Activated CD8-positive, alpha-beta memory T cell treated with anti-CD3 and anti-CD28 coated beads, Interleukin-2, amount 50 U/mL, for 1 hour (primary cell): ENCODE data around the gene SDK2.

Experiments used
- DNase-seq: peaks from one replicate; pipeline ENCODE4 v3.0.0-alpha.2; 2020; ENCODE audit errors: extremely low read depth

SDK2 gene

GRCh38 chr17:73644145-73645049 lies at the start of gene SDK2:
Gene SDK2, minus strand, starts transcription at chr17:73644445. Its CDS starts 357 bp downstream, at chr17:73644088.
- DNase-seq: no peak

DNA sequence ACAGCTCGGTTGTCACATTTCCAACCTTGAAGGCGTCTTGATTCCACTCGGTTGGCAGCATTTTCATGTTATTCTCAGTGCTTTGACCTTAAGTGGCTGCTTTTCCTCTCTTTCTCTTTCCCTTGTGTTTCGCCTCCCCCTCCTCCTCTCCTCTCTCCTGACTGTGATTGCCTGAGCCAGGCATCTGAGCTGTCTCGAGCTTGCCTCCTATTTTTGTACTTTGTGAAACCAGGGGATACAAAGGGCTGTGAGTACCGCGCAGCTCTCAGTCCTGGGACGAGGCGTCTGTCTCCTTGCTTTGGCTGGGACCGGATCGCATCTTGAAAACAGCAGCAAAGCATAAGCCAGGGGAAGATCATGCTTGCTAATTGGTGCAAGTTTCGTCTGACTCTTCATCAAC lies 48.8 kb upstream of the SDK2 start:
- DNase-seq: no peak

- DNase-seq: no peak
These were observed 47.1 kb upstream of the SDK2 start for GRCh38 chr17:73691321-73691766.

- no peak for DNase-seq
These were observed 46.4 kb upstream of the SDK2 start for GRCh38 chr17:73690676-73691075.

DNA sequence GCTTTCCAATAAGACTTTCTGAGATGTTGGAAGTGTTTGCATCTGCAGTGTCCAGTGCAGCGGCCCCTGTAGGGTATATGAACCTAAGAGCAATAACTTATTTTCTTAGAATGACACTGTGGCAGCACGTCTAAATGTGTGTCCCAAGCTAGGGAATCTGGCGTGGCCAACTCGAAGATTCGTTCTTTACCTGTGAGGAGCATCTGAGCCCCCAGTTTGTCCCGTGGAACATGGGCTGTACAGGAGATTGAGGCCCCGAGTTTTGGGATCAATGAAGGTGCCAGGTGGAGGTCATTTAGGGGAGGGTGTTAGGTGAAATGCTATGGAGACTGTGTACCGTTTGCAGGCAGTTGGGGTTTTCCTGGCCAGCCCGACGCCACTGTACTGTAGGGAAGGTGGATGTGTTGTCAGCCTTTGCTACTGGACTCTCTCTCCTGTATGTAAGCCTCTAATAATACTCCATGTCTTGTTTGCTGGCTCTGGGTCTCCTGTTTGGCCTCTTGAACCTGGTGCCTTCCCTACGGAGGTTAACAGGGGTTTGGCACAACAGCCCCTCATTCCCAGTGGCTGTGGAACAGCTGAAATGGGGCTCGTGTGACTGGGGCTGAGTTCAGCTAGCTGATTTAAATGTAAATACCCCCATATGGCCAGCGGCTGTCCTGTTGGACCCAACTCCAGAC lies 45.5 kb upstream of the SDK2 start:
- DNase-seq: no peak

DNA sequence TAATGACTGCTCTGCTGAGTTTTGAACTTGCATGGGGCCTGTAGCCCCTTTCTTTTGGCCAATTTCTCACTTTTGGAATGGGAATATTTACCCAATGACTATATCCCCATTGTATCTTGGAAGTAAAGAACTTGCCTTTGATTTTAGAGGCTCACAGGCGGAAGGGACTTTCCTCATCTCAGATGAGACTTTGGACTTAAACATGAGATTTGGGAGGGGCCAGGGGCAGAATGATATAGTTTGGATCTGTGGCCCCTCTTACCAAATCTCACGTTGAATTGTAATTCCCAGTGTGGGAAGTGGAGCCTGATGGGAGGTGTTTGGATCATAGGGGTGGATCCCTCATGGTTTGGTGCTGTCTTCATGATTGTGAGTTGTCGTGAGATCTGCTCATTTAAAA lies 42.7 kb upstream of the SDK2 start:
- DNase-seq: no peak

GRCh38 chr17:73686126-73686525 lies 41.9 kb upstream of the SDK2 start:
- no peak for DNase-seq

DNA sequence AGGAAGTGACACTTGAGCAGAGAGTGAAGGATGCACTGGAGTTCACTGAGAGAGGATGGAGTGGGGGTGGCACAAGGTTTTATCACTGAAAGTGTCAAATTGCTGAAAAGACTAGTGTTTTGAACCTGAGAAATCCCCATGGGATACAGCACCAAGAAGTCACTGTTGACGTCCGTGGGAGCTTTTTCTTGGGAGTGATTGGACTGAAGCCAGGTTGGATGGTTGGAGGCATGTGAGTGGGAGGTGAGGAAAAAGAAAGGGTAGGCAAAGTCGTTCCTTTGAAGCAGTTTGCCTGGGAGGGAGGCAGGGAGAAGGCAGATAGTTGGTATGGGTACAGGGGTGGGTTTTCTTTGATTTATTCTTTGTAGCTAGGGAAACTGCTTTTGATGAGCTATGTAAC lies 39.9 kb upstream of the SDK2 start:
- no peak for DNase-seq

DNA sequence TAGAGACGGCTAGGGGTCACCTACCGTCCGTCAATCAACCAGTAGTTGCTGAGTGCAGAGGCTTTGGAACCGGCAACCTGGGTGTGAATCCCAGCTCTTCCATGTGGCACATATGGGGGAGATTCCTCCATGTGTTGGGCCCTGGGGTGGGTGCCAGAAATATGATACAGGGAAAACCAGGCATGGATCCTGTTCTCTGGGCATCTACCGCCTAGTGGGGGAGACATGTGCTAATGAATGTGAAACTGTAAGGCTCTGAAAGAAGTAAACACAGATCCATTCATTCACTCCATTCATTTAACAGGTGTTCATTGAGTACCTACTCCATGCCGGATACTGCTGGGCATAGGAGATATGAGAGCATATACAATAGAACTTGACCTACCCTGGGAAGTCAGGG lies 39.5 kb upstream of the SDK2 start:
- no peak for DNase-seq

- DNase-seq: no peak
These were observed 37.7 kb upstream of the SDK2 start for GRCh38 chr17:73681946-73682345.

DNA sequence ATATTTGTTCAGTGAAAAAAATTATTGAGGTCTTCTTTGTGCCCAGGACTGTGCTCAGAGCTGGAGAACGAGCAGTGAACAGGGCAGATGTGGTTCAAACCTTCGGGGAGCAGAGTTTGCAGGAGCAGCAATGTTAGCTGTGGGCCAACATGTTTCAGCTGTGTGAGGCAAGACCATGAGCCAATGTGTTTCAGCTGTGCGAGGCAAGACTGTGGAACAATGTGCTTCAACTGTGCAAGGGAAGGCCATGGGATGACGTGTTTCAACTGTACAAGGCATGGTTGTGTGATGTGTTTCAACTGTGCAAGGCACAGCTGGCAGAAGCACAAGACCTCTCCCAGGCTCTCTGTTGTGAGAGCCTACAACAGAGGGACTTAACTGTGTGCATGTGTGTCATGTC lies 35.2 kb upstream of the SDK2 start:
- no peak for DNase-seq

DNA sequence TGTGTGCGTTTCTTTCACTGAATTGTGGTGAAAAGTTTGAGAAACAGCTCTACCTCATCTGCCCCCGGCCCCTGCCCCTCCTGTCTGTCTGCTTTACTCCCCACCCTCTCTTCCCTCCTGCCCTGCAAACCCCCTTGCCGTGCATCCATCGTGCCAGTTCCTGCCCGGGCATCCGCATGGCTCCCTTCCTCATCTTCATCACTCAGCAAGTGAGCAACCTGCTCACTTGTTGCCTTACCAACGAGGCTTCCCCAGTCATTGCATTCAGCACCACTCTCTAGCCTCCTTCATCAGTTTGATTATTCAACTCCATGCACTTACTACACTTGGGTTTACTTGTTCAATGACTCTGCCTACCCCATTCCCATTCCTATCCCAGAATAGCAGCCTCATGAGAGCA lies 34.8 kb upstream of the SDK2 start:
- no peak for DNase-seq

- no peak for DNase-seq
These were observed 25.5 kb upstream of the SDK2 start for GRCh38 chr17:73669771-73670170.

DNA sequence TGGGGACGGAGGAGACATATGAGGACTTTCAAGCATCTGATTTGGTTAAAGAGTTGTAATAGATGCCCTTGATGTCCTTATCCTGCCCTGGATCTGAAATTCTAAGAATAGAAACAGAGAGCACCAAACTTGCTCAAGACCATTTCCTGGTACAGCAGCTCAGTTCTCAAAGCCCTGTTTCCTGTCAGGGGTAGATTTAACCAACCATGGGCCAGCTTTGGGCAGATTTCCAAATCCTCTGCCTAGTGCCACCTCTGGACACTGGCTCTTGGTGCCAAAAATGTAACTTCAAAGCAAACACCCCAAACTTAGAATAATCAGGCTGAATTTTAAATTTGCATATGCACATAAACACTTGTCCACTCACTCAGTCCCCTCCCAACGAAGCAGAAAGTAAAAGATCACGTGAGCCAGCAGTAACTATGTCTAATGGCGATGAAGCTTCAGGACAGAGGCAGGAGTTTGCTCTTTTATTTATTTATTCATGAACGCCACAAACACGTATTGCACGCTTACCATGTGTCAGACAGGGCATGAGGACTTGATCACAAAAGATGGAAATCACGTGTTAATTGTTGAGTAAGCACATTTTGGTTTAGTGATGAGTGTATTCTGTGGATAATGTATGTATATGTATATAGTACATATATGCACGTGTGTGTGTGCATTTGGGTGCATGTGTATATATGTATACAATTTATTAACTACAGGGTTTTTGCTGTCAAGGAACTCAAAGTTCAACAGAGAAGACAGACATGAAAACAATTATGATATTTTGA lies 23.1 kb upstream of the SDK2 start:
- no peak for DNase-seq

GRCh38 chr17:73663614-73664013 lies 19.4 kb upstream of the SDK2 start:
- no peak for DNase-seq

DNA sequence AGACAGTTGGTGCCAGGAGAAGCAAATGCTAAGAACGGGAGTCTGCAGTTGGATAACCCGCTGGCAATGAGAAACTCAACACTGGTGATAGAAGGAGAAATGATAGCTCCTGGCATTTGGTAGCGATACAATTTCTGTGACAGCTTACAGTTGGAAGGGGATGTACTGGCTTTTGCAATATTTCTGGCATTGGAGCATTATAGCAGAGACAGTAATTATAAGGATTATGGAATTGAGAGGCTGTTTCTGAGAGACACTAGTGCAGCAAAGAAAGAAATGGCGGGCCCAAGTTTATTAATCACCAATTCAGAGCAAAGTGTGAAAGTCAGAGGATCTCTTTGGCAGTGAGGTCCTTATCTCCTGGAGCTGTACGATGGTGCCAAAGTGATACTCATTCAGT lies 16.1 kb upstream of the SDK2 start:
- no peak for DNase-seq

GRCh38 chr17:73658821-73659515 lies 14.7 kb upstream of the SDK2 start:
- DNase-seq: no peak

GRCh38 chr17:73657473-73658116 lies 13.3 kb upstream of the SDK2 start:
- no peak for DNase-seq

DNA sequence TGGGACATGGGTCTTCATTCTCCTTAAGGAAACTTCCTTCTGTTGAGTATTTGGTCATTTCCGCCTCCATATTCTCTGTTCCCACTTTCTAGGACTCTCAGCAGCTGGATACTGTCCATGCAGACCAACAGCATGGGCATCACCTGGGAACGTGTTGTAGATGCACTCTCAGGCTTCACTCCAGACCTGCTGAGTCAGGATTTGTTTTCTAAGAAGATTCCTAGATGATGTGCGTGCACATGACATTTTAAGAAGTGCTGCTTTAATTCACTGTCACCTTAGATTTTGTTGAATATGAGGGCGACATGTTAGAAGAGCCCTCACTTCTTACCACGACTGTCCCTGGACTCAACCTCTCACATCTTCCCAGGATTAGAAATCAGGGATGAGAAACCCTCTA lies 10.0 kb upstream of the SDK2 start:
- no peak for DNase-seq

GRCh38 chr17:73653810-73654209 lies 9.6 kb upstream of the SDK2 start:
- DNase-seq: no peak

- DNase-seq: no peak
These were observed 8.7 kb upstream of the SDK2 start for GRCh38 chr17:73652886-73653480.
